Placental pericyte (primary cell): ENCODE measurements around the gene PCDHGB2. TPM values are rescaled to one million over a fixed set of nuclear protein-coding genes. Genes with fewer than 3 reads are reported as not detected.

Experiments
- total RNA-seq: library from RNA; depleted of rRNA; stranded (reverse); fragments of >200 nt; gene quantifications from 2 replicates; pipeline ENCODE4 v1.2.3, GENCODE V29; 2012

Gene PCDHGB2
- total RNA-seq, 1 donor: 3.1 TPM

GRCh38 chr5:141397756-141398551 lies 38.2 kb downstream of the PCDHGB2 start, which contains the start of gene PCDHGB5:
Gene PCDHGB5, plus strand, starts transcription at chr5:141397947. Its CDS starts 181 bp downstream, at chr5:141398128.

GRCh38 chr5:141402553-141403243 lies 42.9 kb downstream of the PCDHGB2 start, which contains the start of gene PCDHGA9:
Gene PCDHGA9, plus strand, starts transcription at chr5:141402778. Its CDS starts 175 bp downstream, at chr5:141402953.

GRCh38 chr5:141407790-141408505 lies 48.2 kb downstream of the PCDHGB2 start, which contains the start of gene PCDHGB6:
Gene PCDHGB6, plus strand, starts transcription at chr5:141408021. Its CDS starts 182 bp downstream, at chr5:141408203.

Other genes starting within 250 kb of the PCDHGB2 start
- gene PCDHB4, start 238.2 kb upstream of the PCDHGB2 start, total RNA-seq: 0.14 TPM in 1 of 2 replicates, not detected in the other
- 0.14 and 0.22 TPM in 2 replicates for gene PCDHB5, start 224.8 kb upstream of the PCDHGB2 start, total RNA-seq
- gene PCDHB6, start 209.9 kb upstream of the PCDHGB2 start, total RNA-seq: under 0.01 and 0.14 TPM in 2 replicates
- gene PCDHB7, start 187.3 kb upstream of the PCDHGB2 start, total RNA-seq: under 0.01 and 0.14 TPM in 2 replicates
- gene PCDHB8, start 182.2 kb upstream of the PCDHGB2 start, total RNA-seq: 0.29 TPM in 1 of 2 replicates, not detected in the other
- gene PCDHB16, start 177.6 kb upstream of the PCDHGB2 start, total RNA-seq: under 0.01 and 0.14 TPM in 2 replicates
- 0.14 TPM in 1 of 2 replicates, not detected in the other for gene PCDHB9, start 172.8 kb upstream of the PCDHGB2 start, total RNA-seq
- 0.22 and 0.43 TPM in 2 replicates for gene PCDHB10, start 167.6 kb upstream of the PCDHGB2 start, total RNA-seq
- gene PCDHB11, start 160.4 kb upstream of the PCDHGB2 start, total RNA-seq: under 0.01 and 0.29 TPM in 2 replicates
- under 0.01 TPM in 1 of 2 replicates, not detected in the other for gene PCDHB12, start 151.3 kb upstream of the PCDHGB2 start, total RNA-seq
- 0.22 and 0.29 TPM in 2 replicates for gene PCDHB13, start 146.1 kb upstream of the PCDHGB2 start, total RNA-seq
- 0.29 and 0.44 TPM in 2 replicates for gene PCDHB14, start 136.7 kb upstream of the PCDHGB2 start, total RNA-seq
- under 0.01 and 0.14 TPM in 2 replicates for gene PCDHB15, start 114.6 kb upstream of the PCDHGB2 start, total RNA-seq
- gene SLC25A2, start 55.9 kb upstream of the PCDHGB2 start, total RNA-seq: 0.44 and 2.0 TPM in 2 replicates
- 43.1 and 61.6 TPM in 2 replicates for gene TAF7, start 39.2 kb upstream of the PCDHGB2 start, total RNA-seq
- 0.43 and 0.88 TPM in 2 replicates for gene PCDHGA1, start 29.5 kb upstream of the PCDHGB2 start, total RNA-seq
- gene PCDHGA2, start 21.2 kb upstream of the PCDHGB2 start, total RNA-seq: 2.0 and 6.3 TPM in 2 replicates
- gene PCDHGA3, start 16.2 kb upstream of the PCDHGB2 start, total RNA-seq: 4.0 and 5.5 TPM in 2 replicates
- 1.8 and 1.9 TPM in 2 replicates for gene PCDHGB1, start 9.9 kb upstream of the PCDHGB2 start, total RNA-seq
- gene PCDHGA4, start 5.0 kb upstream of the PCDHGB2 start, total RNA-seq: 5.0 and 6.1 TPM in 2 replicates
- gene PCDHGA5, start 4.2 kb downstream of the PCDHGB2 start, total RNA-seq: 1.5 and 1.9 TPM in 2 replicates
- 2.6 and 3.3 TPM in 2 replicates for gene PCDHGB3, start 10.2 kb downstream of the PCDHGB2 start, total RNA-seq
- 4.3 and 4.8 TPM in 2 replicates for gene PCDHGA6, start 13.9 kb downstream of the PCDHGB2 start, total RNA-seq
- gene PCDHGA7, start 22.7 kb downstream of the PCDHGB2 start, total RNA-seq: 4.3 and 7.7 TPM in 2 replicates
- gene PCDHGB4, start 27.7 kb downstream of the PCDHGB2 start, total RNA-seq: 28.2 and 30.4 TPM in 2 replicates
- 2.4 and 3.3 TPM in 2 replicates for gene PCDHGA8, start 32.6 kb downstream of the PCDHGB2 start, total RNA-seq
- gene PCDHGB5, start 38.0 kb downstream of the PCDHGB2 start, total RNA-seq: 27.3 and 27.4 TPM in 2 replicates
- gene PCDHGA9, start 42.8 kb downstream of the PCDHGB2 start, total RNA-seq: 4.6 and 6.2 TPM in 2 replicates
- gene PCDHGB6, start 48.0 kb downstream of the PCDHGB2 start, total RNA-seq: 4.3 and 5.3 TPM in 2 replicates
- gene PCDHGA10, start 53.0 kb downstream of the PCDHGB2 start, total RNA-seq: 13.2 and 14.0 TPM in 2 replicates
- gene PCDHGB7, start 57.7 kb downstream of the PCDHGB2 start, total RNA-seq: 7.6 and 14.0 TPM in 2 replicates
- gene PCDHGA11, start 61.1 kb downstream of the PCDHGB2 start, total RNA-seq: 12.7 and 19.2 TPM in 2 replicates
- gene PCDHGA12, start 70.5 kb downstream of the PCDHGB2 start, total RNA-seq: 30.0 and 37.5 TPM in 2 replicates
- 81.9 and 107 TPM in 2 replicates for gene PCDHGC3, start 116.0 kb downstream of the PCDHGB2 start, total RNA-seq
- 4.4 and 5.0 TPM in 2 replicates for gene PCDHGC4, start 125.0 kb downstream of the PCDHGB2 start, total RNA-seq
- gene PCDHGC5, start 129.1 kb downstream of the PCDHGB2 start, total RNA-seq: 3.9 and 6.6 TPM in 2 replicates